T-helper 1 cell treated with Interleukin-12 subunit alpha and Interleukin-12 subunit beta and Interleukin-4 antibody, amounts not matched to agents 30 ng/mL and 1 ng/mL, for 36 hours (primary cell): ENCODE data around the gene ZNF683. TPM values are rescaled to one million over a fixed set of nuclear protein-coding genes. Genes with fewer than 3 reads are reported as not detected.
"Not testable (repeated sequence)": the region's sequence is repeated elsewhere in the genome, so short reads cannot be mapped to it uniquely, and the experiment has no call there.

ENCODE experiments used
- intact Hi-C: fragments of 100-400 bp; cut with micrococcal nuclease; formaldehyde crosslinking; loops from one replicate; pipeline ENCODE4 v1.15.1; 2024
- total RNA-seq: library from RNA; stranded (reverse); gene quantifications from 2 replicates; pipeline ENCODE4 v1.2.3, GENCODE V29; 2022

The ZNF683 gene
- total RNA-seq, 1 donor from 2014 or later, result not detected

- intact Hi-C loops, result no loop called here
Measured at GRCh38 chr1:26338670-26339069, 33.9 kb downstream of the ZNF683 start.

GRCh38 chr1:26337625-26338024 lies 34.9 kb downstream of the ZNF683 start:
- intact Hi-C loops, result no loop called here

GRCh38 chr1:26337206-26337535 lies 35.4 kb downstream of the ZNF683 start:
- intact Hi-C loops, result no loop called here

- intact Hi-C loops, result loop anchor here (1.0 kb wide), 7 partner anchors 15 to 96 kb away; partner anchors contain the start of gene DHDDS
Measured at GRCh38 chr1:26336477-26337205, 35.9 kb downstream of the ZNF683 start.

- intact Hi-C loops, result loop anchor here (1.0 kb wide), 7 partner anchors 15 to 96 kb away; partner anchors contain the start of gene DHDDS
Measured at GRCh38 chr1:26335774-26336476, 36.6 kb downstream of the ZNF683 start.

GRCh38 chr1:26333312-26333711 lies 39.2 kb downstream of the ZNF683 start:
- intact Hi-C loops, result not testable (repeated sequence)

- intact Hi-C loops, result no loop called here
Measured at GRCh38 chr1:26330276-26330675, 42.3 kb downstream of the ZNF683 start.

GRCh38 chr1:26329380-26329779 lies 43.2 kb downstream of the ZNF683 start:
- intact Hi-C loops, result not testable (repeated sequence)

- intact Hi-C loops, result no loop called here
Measured at GRCh38 chr1:26328597-26328996, 44.0 kb downstream of the ZNF683 start.

- intact Hi-C loops, result no loop called here
Measured at GRCh38 chr1:26327956-26328362, 44.6 kb downstream of the ZNF683 start.

GRCh38 chr1:26324550-26324949 lies 48.0 kb downstream of the ZNF683 start:
- intact Hi-C loops, result no loop called here

- intact Hi-C loops, result no loop called here
Measured at GRCh38 chr1:26323382-26323781, 49.2 kb downstream of the ZNF683 start.

GRCh38 chr1:26322042-26322331 lies 50.6 kb downstream of the ZNF683 start:
- intact Hi-C loops, result no loop called here

- intact Hi-C loops, result loop anchor here (1.0 to 2.0 kb wide), 9 partner anchors 15 to 211 kb away; partner anchors contain the start of genes CEP85, PDIK1L and ZNF593
Measured at GRCh38 chr1:26321315-26322041, 51.1 kb downstream of the ZNF683 start.

- intact Hi-C loops, result loop anchor here (1.0 to 2.0 kb wide), 9 partner anchors 15 to 210 kb away; partner anchors contain the start of genes CEP85, PDIK1L and ZNF593
Measured at GRCh38 chr1:26320896-26321295, 51.7 kb downstream of the ZNF683 start.

GRCh38 chr1:26318338-26319064 lies 54.0 kb downstream of the ZNF683 start:
- intact Hi-C loops, result loop anchor here (5.0 kb wide), 1 partner anchor 469 kb away; the partner anchor contains the start of gene PIGV

GRCh38 chr1:26317612-26318337 lies 54.8 kb downstream of the ZNF683 start, which contains the start of gene CD52:
CD52 (plus strand) TSS chr1:26317958; CDS start chr1:26318018, 60 bp downstream.
- intact Hi-C loops, result loop anchor here (1.0 to 5.0 kb wide), 3 partner anchors 10 to 470 kb away; partner anchors contain the start of gene PIGV

GRCh38 chr1:26317146-26317545 lies 55.4 kb downstream of the ZNF683 start:
- intact Hi-C loops, result loop anchor here (1.0 to 5.0 kb wide), 3 partner anchors 10 to 470 kb away; partner anchors contain the start of gene PIGV

- intact Hi-C loops, result loop anchor here (5.0 kb wide), 1 partner anchor 471 kb away; the partner anchor contains the start of gene PIGV
Measured at GRCh38 chr1:26315874-26316850, 56.4 kb downstream of the ZNF683 start.
